Stimulated activated CD4-positive, alpha-beta T cell treated with anti-CD3 and anti-CD28 coated beads, Interleukin-1b, Interleukin-23, amount 100 ng/mL, for 48 hours (primary cell): ENCODE results near the gene LIPC.
"Not testable (repeated sequence)": the region's sequence is repeated elsewhere in the genome, so short reads cannot be mapped to it uniquely, and the experiment has no call there.

ENCODE experiments used
- DNase-seq: peaks from one replicate; pipeline ENCODE4 v3.0.0-alpha.2; 2020

Gene LIPC

GRCh38 chr15:58595516-58596263, 163.9 kb downstream of the LIPC start:
- no peak for DNase-seq

GRCh38 chr15:58597943-58598828, 166.4 kb downstream of the LIPC start:
- DNase-seq = no peak

- DNase-seq = no peak
These were observed 167.0 kb downstream of the LIPC start for GRCh38 chr15:58598829-58599210.

- no peak for DNase-seq
These were observed 171.0 kb downstream of the LIPC start for GRCh38 chr15:58602823-58603222.

GRCh38 chr15:58603927-58604326, 172.1 kb downstream of the LIPC start:
- not testable (repeated sequence) for DNase-seq

GRCh38 chr15:58604455-58604923, 172.7 kb downstream of the LIPC start:
- no peak for DNase-seq

- no peak for DNase-seq
These were observed 174.2 kb downstream of the LIPC start for GRCh38 chr15:58605931-58606530.

GRCh38 chr15:58606577-58607080, 174.8 kb downstream of the LIPC start:
- DNase-seq = no peak

GRCh38 chr15:58608129-58608590, 176.4 kb downstream of the LIPC start:
- no peak for DNase-seq

GRCh38 chr15:58608711-58609110, 176.9 kb downstream of the LIPC start:
- DNase-seq = no peak

- no peak for DNase-seq
These were observed 180.2 kb downstream of the LIPC start for GRCh38 chr15:58611731-58612676.

- no peak for DNase-seq
These were observed 184.4 kb downstream of the LIPC start for GRCh38 chr15:58616171-58616570.
